Measurements from ENCODE around the gene CELF2.

CELF2 gene

GRCh38 chr10:11163780-11164550, 146.3 kb downstream of the CELF2 start:
- ChIA-PET POLR2A (interaction anchor here (1.6 kb wide), 1 partner anchor 14 kb away, joined by 5 read pairs; no protein-coding TSS in a partner anchor), CTCF (interaction anchor here (0.6 to 1.2 kb wide), 4 partner anchors 12 to 143 kb away, joined by 3 to 5 read pairs (median 4); no protein-coding TSS in a partner anchor)
- H3K36me3 ChIP-seq (ENCODE audit: control insufficient read depth in 2 of 2, insufficient read depth in 1 of 2, low read length in 2 of 2) = peaks cover 0 to 7% of the 10 kb centered on the region in 2 experiments; a peak in 1 of 3 replicates
- H3K4me1 ChIP-seq (ENCODE audit: control insufficient read depth, insufficient read depth, low read length) = peaks cover 12% of the 10 kb centered on the region
- H3K9me3 ChIP-seq (ENCODE audit: control insufficient read depth, insufficient read depth, low read depth, low read length) = no peaks in the 10 kb centered on the region
- no peak overlapping the region for H3K27ac ChIP-seq (ENCODE audit: extremely low read depth, low read depth, low read length)
- no peak for TF ChIP-seq ZNF555 (tag by site-specific recombination; conservative IDR thresholded peaks at IDR 0.05)
- TF ChIP-seq PATZ1 (tag by site-specific recombination; IDR thresholded peaks at IDR 0.05) = 0 out of 2 replicates have a peak, but pooled peaks have one; percentile 3
- H3K4me3 ChIP-seq (ENCODE audit: low read depth, low read length) = no peak overlapping the region

GRCh38 chr10:11164551-11164802, 146.8 kb downstream of the CELF2 start:
- peaks cover 12% of the 10 kb centered on the region for H3K4me1 ChIP-seq (ENCODE audit: control insufficient read depth, insufficient read depth, low read length)
- ChIA-PET CTCF (interaction anchor here (0.6 to 1.2 kb wide), 5 partner anchors 10 to 143 kb away, joined by 3 to 5 read pairs (median 3); no protein-coding TSS in a partner anchor), POLR2A (interaction anchor here (1.4 to 2.2 kb wide), 3 partner anchors 9 to 19 kb away, joined by 4 to 10 read pairs (median 5); no protein-coding TSS in a partner anchor)

More at GRCh38 chr10:11164551-11164802, 146.8 kb downstream of the CELF2 start:
- H3K27ac ChIP-seq (ENCODE audit: extremely low read depth, low read depth, low read length) = no peak overlapping the region; the same call in 1 of the 2 replicates
- peaks cover 0 to 7% of the 10 kb centered on the region in 2 experiments; a peak in 1 of 3 replicates for H3K36me3 ChIP-seq (ENCODE audit: control insufficient read depth in 2 of 2, insufficient read depth in 1 of 2, low read length in 2 of 2)
- no peaks in the 10 kb centered on the region for H3K9me3 ChIP-seq (ENCODE audit: control insufficient read depth, insufficient read depth, low read depth, low read length)
- TF ChIP-seq ZNF335 (tag by site-specific recombination; conservative IDR thresholded peaks at IDR 0.05) (0 out of 2 replicates have a peak, but pooled peaks have one; percentile 23), ZNF23 (tag by site-specific recombination; IDR thresholded peaks at IDR 0.05; ENCODE audit: borderline replicate concordance) (no peak), SALL2 (tag by site-specific recombination; IDR thresholded peaks at IDR 0.05; ENCODE audit: borderline replicate concordance) (no peak), SCRT1 (tag by site-specific recombination; IDR thresholded peaks at IDR 0.05; ENCODE audit: borderline replicate concordance) (no peak), ZBTB6 (tag by site-specific recombination; IDR thresholded peaks at IDR 0.05) (no peak), ZNF211 (tag by site-specific recombination; IDR thresholded peaks at IDR 0.05; ENCODE audit: low read depth) (no peak), ZSCAN5A (tag by site-specific recombination; IDR thresholded peaks at IDR 0.05) (no peak), ZNF571 (tag by site-specific recombination; IDR thresholded peaks at IDR 0.05) (no peak), ZNF692 (tag by site-specific recombination; IDR thresholded peaks at IDR 0.05) (0 out of 2 replicates have a peak, but pooled peaks have one; percentile 11), SCRT2 (tag by site-specific recombination; IDR thresholded peaks at IDR 0.05) (no peak), ELK4 (IDR thresholded peaks at IDR 0.05; ENCODE audit: borderline replicate concordance, low read depth, low read length) (no peak), PRDM2 (tag by site-specific recombination; IDR thresholded peaks at IDR 0.05; ENCODE audit: borderline replicate concordance) (no peak), OSR2 (tag by site-specific recombination; IDR thresholded peaks at IDR 0.05) (no peak)
- H3K4me3 ChIP-seq (ENCODE audit: low read depth, low read length) = peak overlapping the region; percentile 46
